NCI-H2107 treated with DMSO at 0.1 percent for 48 hours (cell line): ENCODE data around the gene ARHGEF19.

Source experiments
- DNase-seq: peaks from one replicate; lab custom pipeline; 2025; ENCODE audit not compliant: unreplicated experiment; lab: John Stamatoyannopoulos, UW

The ARHGEF19 gene

DNA sequence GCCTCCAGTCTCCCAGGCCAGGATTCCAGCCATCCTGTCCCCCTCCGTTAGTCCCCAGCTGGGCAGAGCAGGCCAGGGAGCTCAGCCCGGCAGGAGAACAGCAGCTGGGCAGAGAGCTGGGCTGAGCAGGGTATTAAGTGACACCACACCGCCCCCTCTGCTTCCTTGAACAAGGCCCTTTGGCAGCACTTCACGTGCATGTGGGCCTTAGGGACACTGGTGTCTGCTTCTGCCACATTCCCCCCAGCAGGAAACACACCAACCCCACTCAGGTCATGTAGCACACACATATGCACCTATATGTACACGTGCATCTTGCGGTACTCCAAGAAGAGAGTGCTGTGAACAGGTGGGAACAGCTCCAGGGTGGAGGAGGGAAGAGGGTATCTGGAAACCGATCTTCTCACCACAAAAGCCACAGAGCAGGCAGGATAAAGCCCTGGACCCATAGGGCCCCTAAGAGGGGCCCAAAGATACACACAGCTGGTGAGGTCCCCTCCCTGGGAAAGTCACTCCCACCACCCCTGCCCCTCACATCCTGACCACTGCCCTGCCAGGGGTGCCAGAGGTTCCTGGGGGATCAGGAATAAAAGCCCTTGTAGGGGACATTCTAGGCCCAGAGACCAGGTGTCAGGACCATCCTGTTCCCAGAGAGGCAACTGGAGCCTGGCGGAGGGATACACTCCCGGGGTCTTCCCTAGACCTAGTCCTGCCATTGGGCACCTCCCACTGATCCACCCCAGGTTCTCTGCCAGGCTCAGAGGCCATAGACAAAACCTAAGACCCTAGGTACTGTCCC is 61.1 kb downstream of the ARHGEF19 start:
- peak; percentile 65 for DNase-seq

DNA sequence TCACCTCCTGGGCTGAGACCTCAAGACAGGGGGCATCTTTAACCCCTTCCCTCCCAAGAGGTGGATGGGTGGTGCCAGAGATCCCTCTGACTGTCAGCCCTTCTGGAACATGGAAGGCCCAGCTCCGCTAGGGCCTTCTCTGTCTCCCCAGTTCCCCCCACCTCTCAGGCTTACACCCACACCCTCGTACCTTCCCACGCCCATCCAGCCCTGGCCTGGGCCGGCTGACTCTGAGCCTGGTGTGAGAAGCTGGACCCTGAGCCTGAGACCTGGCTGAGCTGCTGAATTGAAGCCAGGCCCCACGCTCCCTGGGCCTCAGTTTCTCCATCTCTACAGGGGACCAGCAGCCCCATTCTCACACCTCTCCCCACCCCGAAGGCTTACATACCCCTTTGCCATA is 61.9 kb downstream of the ARHGEF19 start:
- no peak for DNase-seq

GRCh38 chr1:16149702-16150488 is 62.6 kb downstream of the ARHGEF19 start:
- no peak for DNase-seq

- DNase-seq: no peak
Observed at GRCh38 chr1:16149146-16149545, 63.3 kb downstream of the ARHGEF19 start.

DNA sequence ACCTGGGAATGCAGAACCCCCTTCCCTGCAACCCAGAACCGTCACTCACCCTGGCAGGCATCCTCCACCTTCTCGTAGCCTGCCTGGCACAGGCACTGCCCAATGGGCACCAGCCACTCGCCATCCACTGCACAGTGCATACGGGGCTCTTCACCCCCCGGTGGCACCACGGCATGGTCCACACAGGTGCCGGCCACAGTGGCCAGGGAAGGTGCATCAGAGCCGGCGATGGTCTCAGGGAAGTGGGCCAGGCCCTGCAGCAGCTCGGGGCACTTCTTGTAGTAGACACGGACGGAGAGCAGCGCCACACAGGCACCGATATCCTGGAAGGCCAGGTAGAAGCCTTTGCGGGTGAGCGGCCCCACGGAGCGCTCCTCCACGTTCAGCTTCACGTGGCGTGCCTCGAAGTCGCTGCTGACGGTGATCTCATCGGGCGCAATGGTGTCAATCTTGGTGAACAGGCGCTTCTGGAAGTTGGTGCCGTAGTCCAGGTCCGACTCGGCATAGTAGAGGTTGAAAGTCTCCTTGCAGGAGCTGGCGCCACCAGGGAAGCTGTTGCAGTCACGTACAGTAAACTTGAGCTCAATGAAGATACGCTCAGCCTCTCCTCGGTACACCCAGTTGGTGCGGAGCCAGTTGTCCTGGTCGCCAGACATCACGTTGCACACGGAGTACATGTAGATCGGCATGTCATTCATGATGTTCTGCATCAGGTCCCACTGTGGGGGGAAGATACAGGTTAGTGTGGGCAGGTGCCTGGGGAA is 63.9 kb downstream of the ARHGEF19 start:
- no peak for DNase-seq
